Astrocyte (in vitro differentiated cells and primary cell): ENCODE data around the gene SH2D2A. TPM values are rescaled to one million over a fixed set of nuclear protein-coding genes. Genes with fewer than 3 reads are reported as not detected.

Experiments used
- DNase-seq: peaks from one replicate; pipeline ENCODE4 v3.0.0-alpha.2; 2010; ENCODE audit warnings: low read depth
- FAIRE-seq: peaks from 2 replicates; lab custom pipeline; 2011; peaks lifted over from hg19 to GRCh38; lab: Jason Lieb, UNC
- H2AFZ ChIP-seq: 2 replicates; pipeline ENCODE4 v1.6.0; 2012; ENCODE audit warnings: low read depth, low read length, inconsistent platforms
- H3K27ac ChIP-seq: 2 replicates; pipeline ENCODE4 v1.5.1; 2011; ENCODE audit warnings: low read depth, low read length, inconsistent platforms
- H3K27me3 ChIP-seq: 2 replicates; pipeline ENCODE4 v1.6.0; 2011; ENCODE audit warnings: low read length, inconsistent platforms; ENCODE audit not compliant: insufficient read depth
- H3K36me3 ChIP-seq: 2 replicates; pipeline ENCODE4 v1.5.1; 2011; ENCODE audit warnings: low read length, inconsistent platforms; ENCODE audit not compliant: insufficient read depth
- H3K4me1 ChIP-seq: 2 replicates; pipeline ENCODE4 v1.5.1; 2011; ENCODE audit warnings: low read length, inconsistent platforms; ENCODE audit not compliant: insufficient read depth
- H3K4me2 ChIP-seq: 2 replicates; pipeline ENCODE4 v1.6.0; 2012; ENCODE audit warnings: low read length, inconsistent platforms
- H3K4me3 ChIP-seq: 2 replicates; pipeline ENCODE4 v1.5.1; 2011; ENCODE audit warnings: low read depth, mild to moderate bottlenecking, low read length, inconsistent platforms; ENCODE audit not compliant: insufficient read depth
- H3K79me2 ChIP-seq: 2 replicates; pipeline ENCODE4 v1.6.0; 2012; ENCODE audit warnings: mild to moderate bottlenecking, low read length, inconsistent platforms; ENCODE audit not compliant: insufficient read depth
- H3K9ac ChIP-seq: 2 replicates; pipeline ENCODE4 v1.6.0; 2012; ENCODE audit warnings: mild to moderate bottlenecking, low read length, inconsistent platforms
- H3K9me3 ChIP-seq: 2 replicates; pipeline ENCODE4 v1.5.1; 2012; ENCODE audit warnings: low read depth, mild to moderate bottlenecking, low read length, inconsistent platforms; ENCODE audit not compliant: insufficient read depth
- H4K20me1 ChIP-seq: 2 replicates; pipeline ENCODE4 v1.6.0; 2012; ENCODE audit warnings: low read length, inconsistent platforms; ENCODE audit not compliant: insufficient read depth
- H3K27ac Mint-ChIP-seq: one replicate; pipeline ENCODE4 v1.8.0; 2021; ENCODE audit warnings: mild to moderate bottlenecking, mixed read lengths; ENCODE audit not compliant: unreplicated experiment
- H3K27me3 Mint-ChIP-seq: one replicate; pipeline ENCODE4 v1.8.0; 2021; ENCODE audit warnings: low read depth, mixed read lengths; ENCODE audit not compliant: unreplicated experiment
- H3K36me3 Mint-ChIP-seq: one replicate; pipeline ENCODE4 v1.8.0; 2021; ENCODE audit warnings: low read depth, mixed read lengths; ENCODE audit not compliant: unreplicated experiment
- H3K4me1 Mint-ChIP-seq: one replicate; pipeline ENCODE4 v1.8.0; 2021; ENCODE audit warnings: low read depth, mixed read lengths; ENCODE audit not compliant: unreplicated experiment
- H3K4me3 Mint-ChIP-seq: one replicate; pipeline ENCODE4 v1.8.0; 2021; ENCODE audit warnings: mild to moderate bottlenecking, moderate library complexity, mixed read lengths; ENCODE audit not compliant: unreplicated experiment
- H3K9me3 Mint-ChIP-seq: one replicate; pipeline ENCODE4 v1.8.0; 2021; ENCODE audit warnings: mild to moderate bottlenecking, mixed read lengths; ENCODE audit not compliant: unreplicated experiment
- CTCF ChIP-seq: IDR thresholded peaks from 2 replicates; pipeline ENCODE4 v1.5.1; 2011; ENCODE audit warnings: low read depth, mild to moderate bottlenecking, inconsistent platforms, low read length, moderate library complexity; ENCODE audit not compliant: insufficient read depth
- EZH2 ChIP-seq: IDR thresholded peaks from 2 replicates; pipeline ENCODE4 v1.6.1; 2012; ENCODE audit warnings: mild to moderate bottlenecking, low read length, inconsistent platforms; ENCODE audit not compliant: insufficient read depth
- total RNA-seq: library from RNA; stranded (reverse); gene quantifications from 2 replicates; pipeline ENCODE4 v1.2.1, GENCODE V29; 2021

Gene SH2D2A
- total RNA-seq, 1 donor from 2014 or later = 1.1 TPM

DNA sequence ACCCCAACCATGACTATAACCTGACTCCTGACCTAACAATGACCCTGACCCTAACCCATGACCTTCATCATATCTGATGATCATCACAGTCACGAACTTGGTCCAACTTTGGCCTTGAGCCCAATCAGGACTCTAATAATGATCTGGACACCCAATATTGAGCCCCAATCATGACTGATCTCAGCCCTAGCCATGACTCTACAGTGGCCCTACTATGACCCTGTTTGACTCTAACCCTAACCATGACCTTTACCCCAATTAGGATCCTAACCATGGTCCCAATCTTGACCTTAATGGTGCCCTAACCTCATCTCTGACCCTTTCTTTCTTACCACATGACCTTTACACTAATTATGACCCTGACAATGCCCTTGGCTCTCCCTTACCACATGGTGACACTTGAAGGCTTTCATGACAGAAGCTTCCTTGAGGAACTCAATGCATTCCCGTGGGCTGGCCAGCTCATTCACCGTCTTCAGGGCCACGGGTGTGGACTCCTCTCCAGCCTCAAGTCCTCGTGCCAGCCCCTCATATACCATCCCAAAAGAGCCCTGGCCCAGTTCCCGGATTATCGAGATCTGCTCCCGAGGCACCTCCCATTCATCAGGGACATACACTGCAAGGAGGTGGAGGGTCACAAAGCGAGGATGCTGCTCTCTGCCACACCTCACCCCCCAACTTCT is 26.1 kb upstream of the SH2D2A start:
- Histone ChIP-seq H3K4me1 (no peaks in the 10 kb centered on the region), H3K27me3 (peaks cover 59% of the 10 kb centered on the region), H3K9ac (no peak overlapping the region), H3K9me3 (no peaks in the 10 kb centered on the region), H3K79me2 (no peaks in the 10 kb centered on the region), H4K20me1 (no peaks in the 10 kb centered on the region), H3K4me3 (no peak overlapping the region), H3K36me3 (no peaks in the 10 kb centered on the region), H3K27ac (no peak overlapping the region), H2AFZ (no peak overlapping the region), H3K4me2 (no peak overlapping the region)
- Mint-ChIP-seq H3K4me1 (no peaks in the 10 kb centered on the region), H3K4me3 (no peak overlapping the region), H3K27me3 (peaks cover 92% of the 10 kb centered on the region), H3K9me3 (peaks cover 20% of the 10 kb centered on the region), H3K27ac (no peak overlapping the region), H3K36me3 (peaks cover 4% of the 10 kb centered on the region)
- no peak for TF ChIP-seq CTCF
- TF ChIP-seq EZH2 = no peak
- DNase-seq (no peak), FAIRE-seq (no peak)

GRCh38 chr1:156841295-156841855 is 24.7 kb upstream of the SH2D2A start:
- FAIRE-seq = no peak
- H3K4me2 ChIP-seq = no peak overlapping the region
- no peak overlapping the region for H3K27ac ChIP-seq
- no peaks in the 10 kb centered on the region for H3K9me3 ChIP-seq
- H4K20me1 ChIP-seq = no peaks in the 10 kb centered on the region
- no peak overlapping the region for H3K27ac Mint-ChIP-seq
- no peaks in the 10 kb centered on the region for H3K36me3 ChIP-seq
- no peak overlapping the region for H3K9ac ChIP-seq
- H3K9me3 Mint-ChIP-seq = peaks cover 20% of the 10 kb centered on the region
- H3K4me3 Mint-ChIP-seq = no peak overlapping the region
- DNase-seq = no peak
- no peaks in the 10 kb centered on the region for H3K79me2 ChIP-seq
- peaks cover 92% of the 10 kb centered on the region for H3K27me3 Mint-ChIP-seq
- H3K4me1 ChIP-seq = no peaks in the 10 kb centered on the region
- peaks cover 53% of the 10 kb centered on the region for H3K27me3 ChIP-seq
- H3K4me3 ChIP-seq = no peak overlapping the region
- TF ChIP-seq CTCF = no peak
- TF ChIP-seq EZH2 = no peak
- H3K4me1 Mint-ChIP-seq = no peaks in the 10 kb centered on the region
- peaks cover 7% of the 10 kb centered on the region for H3K36me3 Mint-ChIP-seq
- no peak overlapping the region for H2AFZ ChIP-seq

DNA sequence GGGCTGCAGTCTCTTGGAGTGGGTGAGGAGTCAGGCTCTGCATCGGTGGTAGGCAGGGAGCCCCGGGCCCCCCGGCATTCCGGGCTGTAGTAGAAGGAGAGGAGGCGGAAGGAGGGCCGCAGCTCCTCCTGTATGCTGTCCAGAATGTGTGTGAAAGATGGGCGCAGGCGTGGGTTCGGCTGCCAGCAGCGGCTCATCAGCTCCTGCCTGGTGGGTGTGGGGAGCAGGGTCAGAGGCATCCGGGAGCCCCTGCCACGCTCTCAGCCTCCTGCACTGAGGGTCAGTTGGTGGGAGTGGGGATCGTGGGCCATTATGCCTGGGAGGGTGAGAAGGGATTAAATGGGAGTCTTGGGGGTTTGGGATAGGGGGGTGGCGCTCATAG is 24.2 kb upstream of the SH2D2A start:
- peaks cover 92% of the 10 kb centered on the region for H3K27me3 Mint-ChIP-seq
- no peak overlapping the region for H3K4me3 Mint-ChIP-seq
- Histone ChIP-seq H3K9ac (no peak overlapping the region), H4K20me1 (no peaks in the 10 kb centered on the region), H2AFZ (no peak overlapping the region), H3K4me2 (no peak overlapping the region), H3K36me3 (no peaks in the 10 kb centered on the region), H3K4me1 (no peaks in the 10 kb centered on the region), H3K4me3 (no peak overlapping the region), H3K27me3 (peaks cover 53% of the 10 kb centered on the region), H3K27ac (no peak overlapping the region), H3K9me3 (no peaks in the 10 kb centered on the region), H3K79me2 (no peaks in the 10 kb centered on the region)
- peaks cover 18% of the 10 kb centered on the region for H3K9me3 Mint-ChIP-seq
- H3K36me3 Mint-ChIP-seq = peaks cover 7% of the 10 kb centered on the region
- no peak overlapping the region for H3K27ac Mint-ChIP-seq
- DNase-seq (no peak), FAIRE-seq (no peak)
- no peaks in the 10 kb centered on the region for H3K4me1 Mint-ChIP-seq
- TF ChIP-seq CTCF = no peak
- no peak for TF ChIP-seq EZH2
